Measurements from ENCODE around the gene WDR12. TPM values are rescaled to one million over a fixed set of nuclear protein-coding genes. Genes with fewer than 3 reads are reported as not detected.
A peak's percentile ranks its signal among the peaks of the same experiment; 100 is the strongest.

Gene WDR12
- total and polyA plus RNA-seq, 9 of the 15 experiments (the other 6 are each of a cell fraction or from before 2014, with no cell fraction given): 109 to 554 (median 174) TPM

DNA sequence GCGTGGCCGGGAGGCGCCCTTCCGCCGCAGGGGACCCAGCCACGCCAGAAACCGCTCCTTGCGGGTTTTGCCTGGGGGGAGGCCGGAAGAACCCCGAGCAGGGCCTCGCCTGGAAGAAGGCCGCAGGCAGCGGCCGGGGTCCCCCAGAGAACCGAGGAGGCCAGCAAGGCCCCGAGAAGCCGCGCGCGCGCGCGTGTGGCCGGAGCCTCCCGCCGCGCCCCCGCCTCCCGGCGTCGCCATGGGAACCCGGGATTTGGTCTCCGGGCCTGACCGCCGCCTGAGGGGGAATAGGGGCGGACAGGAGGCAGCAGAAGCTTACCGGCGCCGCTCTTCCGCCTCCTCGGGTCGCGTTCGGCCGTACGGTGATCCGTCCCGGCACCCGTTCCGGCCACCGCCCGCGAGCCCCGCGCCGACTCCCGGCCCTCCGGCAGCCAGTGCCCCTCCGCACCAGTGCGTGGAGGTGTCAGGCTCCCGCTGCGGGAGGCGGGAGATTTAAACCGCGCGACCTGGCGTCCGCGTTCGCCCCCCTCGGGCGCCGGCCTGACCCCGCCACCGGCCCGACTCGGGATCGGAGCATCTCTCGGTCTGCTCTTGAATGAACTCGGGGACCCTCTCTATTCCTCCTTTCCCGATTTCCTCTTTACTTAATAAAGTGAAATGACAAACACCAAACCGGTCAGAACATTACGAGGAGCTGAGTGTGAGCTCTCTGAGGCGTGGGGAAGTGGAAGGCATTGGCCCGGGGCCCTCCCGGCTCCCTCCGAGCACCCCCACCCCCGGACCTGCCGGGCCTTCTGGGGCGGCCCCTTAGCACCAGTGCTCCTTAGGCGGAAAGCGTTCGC lies 40.0 kb downstream of the WDR12 start, which contains the start of gene ICA1L (continued):
- TF ChIP-seq, protein P1, sequence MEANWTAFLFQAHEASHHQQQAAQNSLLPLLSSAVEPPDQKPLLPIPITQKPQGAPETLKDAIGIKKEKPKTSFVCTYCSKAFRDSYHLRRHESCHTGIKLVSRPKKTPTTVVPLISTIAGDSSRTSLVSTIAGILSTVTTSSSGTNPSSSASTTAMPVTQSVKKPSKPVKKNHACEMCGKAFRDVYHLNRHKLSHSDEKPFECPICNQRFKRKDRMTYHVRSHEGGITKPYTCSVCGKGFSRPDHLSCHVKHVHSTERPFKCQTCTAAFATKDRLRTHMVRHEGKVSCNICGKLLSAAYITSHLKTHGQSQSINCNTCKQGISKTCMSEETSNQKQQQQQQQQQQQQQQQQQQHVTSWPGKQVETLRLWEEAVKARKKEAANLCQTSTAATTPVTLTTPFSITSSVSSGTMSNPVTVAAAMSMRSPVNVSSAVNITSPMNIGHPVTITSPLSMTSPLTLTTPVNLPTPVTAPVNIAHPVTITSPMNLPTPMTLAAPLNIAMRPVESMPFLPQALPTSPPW (CRISPR knock-in tag; IDR thresholded peaks at IDR 0.05): peak; percentile 38
- TF ChIP-seq NFRKB (IDR thresholded peaks at IDR 0.05; ENCODE audit: low read depth) (no peak), CBFA2T2 (conservative IDR thresholded peaks at IDR 0.05) (no peak), BMI1 (IDR thresholded peaks at IDR 0.05; ENCODE audit: low read length) (peak; percentile 59; the same call in 1 of the 2 replicates), ZNF140 (CRISPR knock-in tag; IDR thresholded peaks at IDR 0.05) (no peak), HDAC1 (IDR thresholded peaks at IDR 0.05) (no peak; a peak in 1 of 4 replicates), ZNF217 (CRISPR knock-in tag; IDR thresholded peaks at IDR 0.05) (no peak), ZFX (CRISPR knock-in tag; IDR thresholded peaks at IDR 0.05) (peak; percentile 92), YY1 (IDR thresholded peaks at IDR 0.05; ENCODE audit: borderline replicate concordance in 1 of 3, control insufficient read depth in 1 of 3, extremely low read depth in 1 of 3, insufficient read depth in 3 of 3, insufficient read length in 1 of 3, insufficient replicate concordance in 2 of 3, low read depth in 1 of 3, low read length in 2 of 3) (peak in 1 of 3 experiments; percentile 32), SAP30 (IDR thresholded peaks at IDR 0.05; ENCODE audit: borderline replicate concordance, insufficient read depth, low read depth, low read length, poor library complexity, severe bottlenecking) (peak; percentile 36), CREBBP (IDR thresholded peaks at IDR 0.05; ENCODE audit: low read depth, low read length) (no peak), CTBP1 (IDR thresholded peaks at IDR 0.05; ENCODE audit: borderline replicate concordance) (peak; percentile 59), SP2 (IDR thresholded peaks at IDR 0.05; ENCODE audit: extremely low read depth, low read depth, low read length, poor library complexity, severe bottlenecking) (no peak)
- TF ChIP-seq, protein P2, sequence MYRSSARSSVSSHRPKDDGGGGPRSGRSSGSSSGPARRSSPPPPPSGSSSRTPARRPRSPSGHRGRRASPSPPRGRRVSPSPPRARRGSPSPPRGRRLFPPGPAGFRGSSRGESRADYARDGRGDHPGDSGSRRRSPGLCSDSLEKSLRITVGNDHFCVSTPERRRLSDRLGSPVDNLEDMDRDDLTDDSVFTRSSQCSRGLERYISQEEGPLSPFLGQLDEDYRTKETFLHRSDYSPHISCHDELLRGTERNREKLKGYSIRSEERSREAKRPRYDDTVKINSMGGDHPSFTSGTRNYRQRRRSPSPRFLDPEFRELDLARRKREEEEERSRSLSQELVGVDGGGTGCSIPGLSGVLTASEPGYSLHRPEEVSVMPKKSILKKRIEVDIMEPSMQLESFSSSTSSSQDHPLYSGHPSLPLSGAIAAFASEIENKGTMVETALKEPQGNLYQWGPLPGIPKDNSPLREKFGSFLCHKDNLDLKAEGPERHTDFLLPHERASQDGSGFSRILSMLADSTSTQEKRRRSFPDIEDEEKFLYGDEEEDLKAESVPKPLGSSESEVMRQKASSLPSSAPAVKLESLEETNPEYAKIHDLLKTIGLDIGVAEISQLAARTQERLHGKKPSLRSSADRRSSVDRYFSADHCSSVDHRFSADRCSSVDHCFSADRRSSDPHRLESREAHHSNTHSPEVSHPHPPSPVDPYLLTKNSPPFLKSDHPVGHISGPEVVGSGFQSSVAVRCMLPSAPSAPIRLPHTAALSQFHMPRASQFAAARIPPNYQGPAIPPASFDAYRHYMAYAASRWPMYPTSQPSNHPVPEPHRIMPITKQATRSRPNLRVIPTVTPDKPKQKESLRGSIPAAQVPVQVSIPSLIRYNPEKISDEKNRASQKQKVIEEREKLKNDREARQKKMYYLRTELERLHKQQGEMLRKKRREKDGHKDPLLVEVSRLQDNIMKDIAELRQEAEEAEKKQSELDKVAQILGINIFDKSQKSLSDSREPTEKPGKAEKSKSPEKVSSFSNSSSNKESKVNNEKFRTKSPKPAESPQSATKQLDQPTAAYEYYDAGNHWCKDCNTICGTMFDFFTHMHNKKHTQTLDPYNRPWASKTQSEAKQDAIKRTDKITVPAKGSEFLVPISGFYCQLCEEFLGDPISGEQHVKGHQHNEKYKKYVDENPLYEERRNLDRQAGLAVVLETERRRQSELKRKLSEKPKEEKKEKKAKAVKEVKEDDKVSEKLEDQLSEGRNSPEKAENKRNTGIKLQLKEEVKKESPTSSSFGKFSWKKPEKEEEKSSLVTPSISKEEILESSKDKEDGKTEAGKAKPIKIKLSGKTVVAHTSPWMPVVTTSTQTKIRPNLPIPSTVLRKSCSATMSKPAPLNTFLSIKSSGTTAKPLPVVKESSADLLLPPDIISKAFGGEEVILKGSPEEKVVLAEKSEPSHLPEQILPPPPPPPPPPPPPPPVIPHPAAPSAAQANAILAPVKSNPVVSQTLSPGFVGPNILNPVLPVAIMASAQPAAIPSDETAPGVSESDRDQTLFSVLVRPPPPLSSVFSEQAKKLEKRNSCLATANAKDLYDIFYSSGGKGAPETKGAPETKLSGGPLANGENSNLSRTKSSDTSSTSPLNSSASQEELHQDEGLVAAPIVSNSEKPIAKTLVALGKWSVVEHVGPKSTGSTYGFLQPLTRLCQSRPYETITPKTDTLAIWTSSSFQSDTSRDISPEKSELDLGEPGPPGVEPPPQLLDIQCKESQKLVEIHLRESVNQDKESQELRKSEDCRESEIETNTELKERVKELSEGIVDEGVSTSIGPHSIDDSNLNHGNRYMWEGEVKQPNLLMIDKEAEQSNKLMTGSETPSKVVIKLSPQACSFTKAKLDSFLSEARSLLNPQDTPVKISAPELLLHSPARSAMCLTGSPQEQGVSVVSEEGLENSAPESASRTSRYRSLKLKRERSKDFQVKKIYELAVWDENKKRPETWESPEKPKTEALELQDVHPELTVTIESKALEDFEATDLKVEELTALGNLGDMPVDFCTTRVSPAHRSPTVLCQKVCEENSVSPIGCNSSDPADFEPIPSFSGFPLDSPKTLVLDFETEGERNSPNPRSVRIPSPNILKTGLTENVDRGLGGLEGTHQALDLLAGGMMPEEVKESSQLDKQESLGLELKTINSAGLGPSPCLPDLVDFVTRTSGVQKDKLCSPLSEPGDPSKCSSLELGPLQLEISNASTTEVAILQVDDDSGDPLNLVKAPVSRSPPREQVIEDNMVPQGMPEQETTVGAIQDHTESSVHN (IDR thresholded peaks at IDR 0.05; ENCODE audit: borderline replicate concordance in 1 of 2, low read depth in 1 of 2): no peak

Data from K562 (cell line).